SK-N-SH treated with all-trans-retinoic acid at 6 μM for 48 hours (cell line): ENCODE measurements around the gene CCDC170.
"Not testable (repeated sequence)": the region's sequence is repeated elsewhere in the genome, so short reads cannot be mapped to it uniquely, and the experiment has no call there.

Source experiments
- ATAC-seq: fragments of 200-7000 bp; cut with Tn5 transposase; 3 replicates; pipeline ENCODE4 v1.9.1; 2020; ENCODE audit warnings: mild to moderate bottlenecking, moderate library complexity
- ARNTL ChIP-seq: fragments of 450-650 bp; formaldehyde crosslinking; IDR thresholded peaks from 2 replicates; pipeline ENCODE4 v1.5.0; 2020; ENCODE audit warnings: low read depth, mild to moderate bottlenecking, moderate library complexity, borderline replicate concordance
- BACH2 ChIP-seq: fragments of 250-450 bp; sonication (Bioruptor Pico); IDR thresholded peaks from 2 replicates; pipeline ENCODE4 v1.9.0; 2021; ENCODE audit warnings: mild to moderate bottlenecking, borderline replicate concordance
- CSDC2 ChIP-seq: fragments of 250-450 bp; sonication (Bioruptor Pico); IDR thresholded peaks from 2 replicates; pipeline ENCODE4 v1.5.0; 2020; ENCODE audit warnings: mild to moderate bottlenecking, moderate library complexity
- ESRRG ChIP-seq: fragments of 250-450 bp; sonication (Bioruptor Pico); IDR thresholded peaks from 2 replicates; pipeline ENCODE4 v1.6.1; 2021; ENCODE audit warnings: mild to moderate bottlenecking
- GLIS3 ChIP-seq: fragments of 250-450 bp; sonication (Bioruptor Pico); IDR thresholded peaks from 2 replicates; pipeline ENCODE4 v1.5.0; 2020; ENCODE audit warnings: mild to moderate bottlenecking, moderate library complexity
- ISL1 ChIP-seq: fragments of 250-450 bp; sonication (Bioruptor Pico); IDR thresholded peaks from 2 replicates; pipeline ENCODE4 v2.1.2; 2022; ENCODE audit warnings: mild to moderate bottlenecking, moderate library complexity
- OSR1 ChIP-seq: fragments of 250-450 bp; sonication (Bioruptor Pico); IDR thresholded peaks from 2 replicates; pipeline ENCODE4 v1.8.0; 2022; ENCODE audit warnings: moderate library complexity, mild to moderate bottlenecking, inconsistent platforms
- RARB ChIP-seq: fragments of 250-450 bp; sonication (Bioruptor Pico); IDR thresholded peaks from 2 replicates; pipeline ENCODE4 v1.8.0; 2021; ENCODE audit warnings: mild to moderate bottlenecking, moderate library complexity
- SNAI2 ChIP-seq: fragments of 250-450 bp; sonication (Bioruptor Pico); IDR thresholded peaks from 2 replicates; pipeline ENCODE4 v1.5.0; 2020; ENCODE audit warnings: mild to moderate bottlenecking, moderate library complexity
- TCF4 ChIP-seq: fragments of 250-450 bp; sonication (Bioruptor Pico); IDR thresholded peaks from 2 replicates; pipeline ENCODE4 v1.8.0; 2021; ENCODE audit warnings: mild to moderate bottlenecking, moderate library complexity, borderline replicate concordance
- TOX ChIP-seq: fragments of 250-450 bp; sonication (Bioruptor Pico); IDR thresholded peaks from 2 replicates; pipeline ENCODE4 v1.8.0; 2021; ENCODE audit warnings: mild to moderate bottlenecking, moderate library complexity, borderline replicate concordance
- ZC3H10 ChIP-seq: fragments of 250-450 bp; sonication (Bioruptor Pico); IDR thresholded peaks from 2 replicates; pipeline ENCODE4 v1.5.1; 2021; ENCODE audit warnings: mild to moderate bottlenecking, moderate library complexity
- ZFP3 ChIP-seq: fragments of 250-450 bp; sonication (Bioruptor Pico); IDR thresholded peaks from 2 replicates; pipeline ENCODE4 v1.5.0; 2020; ENCODE audit warnings: mild to moderate bottlenecking, moderate library complexity
- ZFP30 ChIP-seq: fragments of 450-650 bp; formaldehyde crosslinking; IDR thresholded peaks from 2 replicates; pipeline ENCODE4 v1.5.0; 2022; ENCODE audit warnings: mild to moderate bottlenecking, moderate library complexity
- ZNF565 ChIP-seq: fragments of 450-650 bp; formaldehyde crosslinking; conservative IDR thresholded peaks from 2 replicates; pipeline ENCODE4 v1.5.0; 2020; ENCODE audit warnings: low read depth, mild to moderate bottlenecking, moderate library complexity
- ZNF70 ChIP-seq: fragments of 450-650 bp; formaldehyde crosslinking; IDR thresholded peaks from 2 replicates; pipeline ENCODE4 v1.5.0; 2020; ENCODE audit warnings: mild to moderate bottlenecking, moderate library complexity
- ZNF8 ChIP-seq: fragments of 450-650 bp; formaldehyde crosslinking; IDR thresholded peaks from 2 replicates; pipeline ENCODE4 v1.5.0; 2020; ENCODE audit warnings: mild to moderate bottlenecking, moderate library complexity
- TF ChIP-seq, protein P1 (sequence below): fragments of 250-450 bp; sonication (Bioruptor Pico); IDR thresholded peaks from 2 replicates; pipeline ENCODE4 v1.5.0; 2020; ENCODE audit warnings: mild to moderate bottlenecking, moderate library complexity
- TF ChIP-seq, protein P2 (sequence below): fragments of 250-450 bp; sonication (Bioruptor Pico); IDR thresholded peaks from 2 replicates; pipeline ENCODE4 v1.8.0; 2021; ENCODE audit warnings: low read depth, mild to moderate bottlenecking, moderate library complexity, borderline replicate concordance
- TF ChIP-seq, protein P3 (sequence below): fragments of 250-450 bp; sonication (Bioruptor Pico); IDR thresholded peaks from 2 replicates; pipeline ENCODE4 v1.5.1; 2020; ENCODE audit warnings: low read depth, mild to moderate bottlenecking, moderate library complexity
- TF ChIP-seq, protein P4 (sequence below): fragments of 250-450 bp; sonication (Bioruptor Pico); IDR thresholded peaks from 2 replicates; pipeline ENCODE4 v1.5.1; 2021; ENCODE audit warnings: mild to moderate bottlenecking, moderate library complexity
- TF ChIP-seq, protein P5 (sequence below): fragments of 250-450 bp; sonication (Bioruptor Pico); IDR thresholded peaks from 2 replicates; pipeline ENCODE4 v1.8.0; 2020; ENCODE audit warnings: mild to moderate bottlenecking, moderate library complexity, borderline replicate concordance

CCDC170 gene

DNA sequence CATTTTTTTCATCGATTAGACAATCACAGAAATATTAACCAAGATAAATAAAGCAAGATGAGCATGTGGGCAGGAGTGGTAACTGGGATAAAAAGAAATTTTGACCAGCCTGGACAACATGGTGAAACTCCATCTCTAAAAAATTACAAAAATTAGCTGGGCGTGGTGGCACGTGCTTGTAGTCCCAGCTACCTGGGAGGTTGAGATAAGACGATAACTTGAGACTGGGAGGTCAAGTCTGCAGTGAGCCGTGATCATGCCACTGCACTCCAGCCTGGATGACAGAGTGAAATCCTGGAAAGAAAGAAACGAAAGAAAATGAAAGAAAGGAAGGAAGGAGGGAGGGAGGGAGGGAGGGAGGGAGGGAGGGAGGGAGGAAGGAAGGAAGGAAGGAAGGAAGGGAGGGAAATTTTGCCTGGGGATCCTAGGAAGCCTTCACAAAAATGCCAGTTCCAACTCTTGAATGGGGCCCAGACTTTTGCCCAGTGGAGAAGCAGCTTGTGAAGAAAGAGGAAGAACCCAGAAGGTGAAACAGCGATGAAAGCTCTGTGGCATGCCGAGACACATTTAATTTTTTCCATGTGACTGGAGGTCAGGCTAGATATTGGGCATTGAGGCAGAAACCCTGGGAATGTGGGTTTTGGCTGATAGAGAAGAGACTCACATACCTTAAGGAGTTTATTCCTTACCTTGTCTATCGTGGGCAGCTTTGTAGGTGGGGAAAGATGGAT is 20.3 kb downstream of the CCDC170 start:
- ATAC-seq: no peak
- TF ChIP-seq TOX (CRISPR knock-in tag) (no peak), ZC3H10 (CRISPR knock-in tag) (no peak), ZFP3 (CRISPR knock-in tag) (no peak)

DNA sequence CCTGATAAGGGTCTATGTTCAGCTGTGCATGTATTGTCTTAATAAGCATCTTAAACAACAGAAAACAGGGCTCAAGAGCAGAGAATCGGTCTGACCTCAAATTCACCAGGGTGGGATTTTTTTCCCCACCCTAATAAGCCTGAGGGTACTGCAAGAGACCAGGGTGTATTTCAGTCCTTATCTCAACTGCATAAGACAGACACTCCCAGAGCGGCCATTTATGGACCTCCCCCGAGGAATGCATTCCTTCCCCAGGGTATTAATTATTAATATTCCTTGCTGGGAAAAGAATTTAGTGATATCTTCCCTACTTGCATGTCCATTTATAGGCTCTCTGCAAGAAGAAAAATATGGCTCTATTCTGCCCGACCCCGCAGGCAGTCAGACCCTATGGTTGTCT is 25.2 kb downstream of the CCDC170 start:
- ATAC-seq: not testable (repeated sequence)

DNA sequence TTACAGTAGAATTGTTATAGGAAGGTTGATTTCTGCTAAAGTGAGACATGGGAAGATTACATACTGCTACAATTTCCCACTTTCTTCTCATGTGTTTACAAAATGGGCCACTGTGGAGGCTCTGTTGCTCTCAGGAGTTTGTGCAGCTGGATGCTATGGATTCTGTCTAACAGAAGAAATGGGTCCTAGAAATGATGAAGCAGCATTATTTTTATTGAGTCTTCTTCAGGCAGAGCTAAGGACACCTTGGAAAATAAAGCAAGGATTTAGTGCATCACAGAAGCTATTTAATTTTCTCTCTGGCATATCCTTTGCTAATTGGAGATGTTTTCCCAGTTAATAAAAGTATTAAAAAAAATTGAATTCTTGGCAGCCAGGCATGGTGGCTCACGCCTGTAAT is 29.2 kb downstream of the CCDC170 start:
- no peak for TF ChIP-seq CSDC2
- no peak for TF ChIP-seq RARB (CRISPR knock-in tag)
- TF ChIP-seq ZNF8 (CRISPR knock-in tag): no peak
- TF ChIP-seq SNAI2 (CRISPR knock-in tag): no peak
- no peak for TF ChIP-seq ZC3H10 (CRISPR knock-in tag)
- TF ChIP-seq, protein P1, sequence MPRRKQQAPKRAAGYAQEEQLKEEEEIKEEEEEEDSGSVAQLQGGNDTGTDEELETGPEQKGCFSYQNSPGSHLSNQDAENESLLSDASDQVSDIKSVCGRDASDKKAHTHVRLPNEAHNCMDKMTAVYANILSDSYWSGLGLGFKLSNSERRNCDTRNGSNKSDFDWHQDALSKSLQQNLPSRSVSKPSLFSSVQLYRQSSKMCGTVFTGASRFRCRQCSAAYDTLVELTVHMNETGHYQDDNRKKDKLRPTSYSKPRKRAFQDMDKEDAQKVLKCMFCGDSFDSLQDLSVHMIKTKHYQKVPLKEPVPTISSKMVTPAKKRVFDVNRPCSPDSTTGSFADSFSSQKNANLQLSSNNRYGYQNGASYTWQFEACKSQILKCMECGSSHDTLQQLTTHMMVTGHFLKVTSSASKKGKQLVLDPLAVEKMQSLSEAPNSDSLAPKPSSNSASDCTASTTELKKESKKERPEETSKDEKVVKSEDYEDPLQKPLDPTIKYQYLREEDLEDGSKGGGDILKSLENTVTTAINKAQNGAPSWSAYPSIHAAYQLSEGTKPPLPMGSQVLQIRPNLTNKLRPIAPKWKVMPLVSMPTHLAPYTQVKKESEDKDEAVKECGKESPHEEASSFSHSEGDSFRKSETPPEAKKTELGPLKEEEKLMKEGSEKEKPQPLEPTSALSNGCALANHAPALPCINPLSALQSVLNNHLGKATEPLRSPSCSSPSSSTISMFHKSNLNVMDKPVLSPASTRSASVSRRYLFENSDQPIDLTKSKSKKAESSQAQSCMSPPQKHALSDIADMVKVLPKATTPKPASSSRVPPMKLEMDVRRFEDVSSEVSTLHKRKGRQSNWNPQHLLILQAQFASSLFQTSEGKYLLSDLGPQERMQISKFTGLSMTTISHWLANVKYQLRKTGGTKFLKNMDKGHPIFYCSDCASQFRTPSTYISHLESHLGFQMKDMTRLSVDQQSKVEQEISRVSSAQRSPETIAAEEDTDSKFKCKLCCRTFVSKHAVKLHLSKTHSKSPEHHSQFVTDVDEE: no peak
- TF ChIP-seq TCF4: no peak
- TF ChIP-seq OSR1 (CRISPR knock-in tag): no peak
- TF ChIP-seq, protein P2, sequence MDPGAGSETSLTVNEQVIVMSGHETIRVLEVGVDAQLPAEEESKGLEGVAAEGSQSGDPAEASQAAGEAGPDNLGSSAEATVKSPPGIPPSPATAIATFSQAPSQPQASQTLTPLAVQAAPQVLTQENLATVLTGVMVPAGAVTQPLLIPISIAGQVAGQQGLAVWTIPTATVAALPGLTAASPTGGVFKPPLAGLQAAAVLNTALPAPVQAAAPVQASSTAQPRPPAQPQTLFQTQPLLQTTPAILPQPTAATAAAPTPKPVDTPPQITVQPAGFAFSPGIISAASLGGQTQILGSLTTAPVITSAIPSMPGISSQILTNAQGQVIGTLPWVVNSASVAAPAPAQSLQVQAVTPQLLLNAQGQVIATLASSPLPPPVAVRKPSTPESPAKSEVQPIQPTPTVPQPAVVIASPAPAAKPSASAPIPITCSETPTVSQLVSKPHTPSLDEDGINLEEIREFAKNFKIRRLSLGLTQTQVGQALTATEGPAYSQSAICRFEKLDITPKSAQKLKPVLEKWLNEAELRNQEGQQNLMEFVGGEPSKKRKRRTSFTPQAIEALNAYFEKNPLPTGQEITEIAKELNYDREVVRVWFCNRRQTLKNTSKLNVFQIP (CRISPR knock-in tag): no peak
- TF ChIP-seq ESRRG (CRISPR knock-in tag): no peak
- no peak for TF ChIP-seq ISL1
- no peak for TF ChIP-seq ARNTL (CRISPR knock-in tag)
- TF ChIP-seq ZFP3 (CRISPR knock-in tag): no peak
- TF ChIP-seq ZNF70 (CRISPR knock-in tag): no peak
- TF ChIP-seq BACH2 (CRISPR knock-in tag): no peak
- TF ChIP-seq TOX (CRISPR knock-in tag): no peak
- no peak for ATAC-seq

DNA sequence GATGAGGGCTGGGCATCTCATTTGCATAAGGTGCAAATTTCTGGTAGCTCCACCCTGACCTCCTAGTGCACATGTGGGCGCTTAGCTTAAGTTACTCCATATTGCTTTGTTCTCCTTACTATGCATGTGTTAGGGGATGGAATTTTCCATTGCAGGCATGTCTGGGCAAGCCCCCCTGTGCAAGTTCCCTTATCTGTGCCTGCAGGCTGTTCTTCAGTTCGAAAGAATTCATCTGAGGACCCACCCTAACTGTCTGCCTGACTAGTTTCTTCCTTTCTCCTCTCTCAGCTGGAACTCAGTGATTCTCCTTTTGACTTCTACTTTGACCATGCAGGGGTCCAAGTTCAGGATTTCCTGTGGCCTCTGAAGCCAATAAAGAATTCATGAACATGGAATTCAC is 30.2 kb downstream of the CCDC170 start:
- no peak for ATAC-seq
- TF ChIP-seq, protein P3, sequence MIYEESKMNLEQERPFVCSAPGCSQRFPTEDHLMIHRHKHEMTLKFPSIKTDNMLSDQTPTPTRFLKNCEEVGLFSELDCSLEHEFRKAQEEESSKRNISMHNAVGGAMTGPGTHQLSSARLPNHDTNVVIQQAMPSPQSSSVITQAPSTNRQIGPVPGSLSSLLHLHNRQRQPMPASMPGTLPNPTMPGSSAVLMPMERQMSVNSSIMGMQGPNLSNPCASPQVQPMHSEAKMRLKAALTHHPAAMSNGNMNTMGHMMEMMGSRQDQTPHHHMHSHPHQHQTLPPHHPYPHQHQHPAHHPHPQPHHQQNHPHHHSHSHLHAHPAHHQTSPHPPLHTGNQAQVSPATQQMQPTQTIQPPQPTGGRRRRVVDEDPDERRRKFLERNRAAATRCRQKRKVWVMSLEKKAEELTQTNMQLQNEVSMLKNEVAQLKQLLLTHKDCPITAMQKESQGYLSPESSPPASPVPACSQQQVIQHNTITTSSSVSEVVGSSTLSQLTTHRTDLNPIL: no peak
- TF ChIP-seq TOX (CRISPR knock-in tag): no peak
- TF ChIP-seq, protein P1: no peak
- TF ChIP-seq GLIS3 (CRISPR knock-in tag): no peak
- no peak for TF ChIP-seq ZNF565
- TF ChIP-seq ZFP30: no peak
- no peak for TF ChIP-seq ZC3H10 (CRISPR knock-in tag)
- TF ChIP-seq CSDC2: no peak
- TF ChIP-seq SNAI2 (CRISPR knock-in tag): no peak
- TF ChIP-seq ISL1: no peak
- TF ChIP-seq, protein P4, sequence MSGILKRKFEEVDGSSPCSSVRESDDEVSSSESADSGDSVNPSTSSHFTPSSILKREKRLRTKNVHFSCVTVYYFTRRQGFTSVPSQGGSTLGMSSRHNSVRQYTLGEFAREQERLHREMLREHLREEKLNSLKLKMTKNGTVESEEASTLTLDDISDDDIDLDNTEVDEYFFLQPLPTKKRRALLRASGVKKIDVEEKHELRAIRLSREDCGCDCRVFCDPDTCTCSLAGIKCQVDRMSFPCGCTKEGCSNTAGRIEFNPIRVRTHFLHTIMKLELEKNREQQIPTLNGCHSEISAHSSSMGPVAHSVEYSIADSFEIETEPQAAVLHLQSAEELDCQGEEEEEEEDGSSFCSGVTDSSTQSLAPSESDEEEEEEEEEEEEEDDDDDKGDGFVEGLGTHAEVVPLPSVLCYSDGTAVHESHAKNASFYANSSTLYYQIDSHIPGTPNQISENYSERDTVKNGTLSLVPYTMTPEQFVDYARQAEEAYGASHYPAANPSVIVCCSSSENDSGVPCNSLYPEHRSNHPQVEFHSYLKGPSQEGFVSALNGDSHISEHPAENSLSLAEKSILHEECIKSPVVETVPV: no peak
- TF ChIP-seq, protein P5, sequence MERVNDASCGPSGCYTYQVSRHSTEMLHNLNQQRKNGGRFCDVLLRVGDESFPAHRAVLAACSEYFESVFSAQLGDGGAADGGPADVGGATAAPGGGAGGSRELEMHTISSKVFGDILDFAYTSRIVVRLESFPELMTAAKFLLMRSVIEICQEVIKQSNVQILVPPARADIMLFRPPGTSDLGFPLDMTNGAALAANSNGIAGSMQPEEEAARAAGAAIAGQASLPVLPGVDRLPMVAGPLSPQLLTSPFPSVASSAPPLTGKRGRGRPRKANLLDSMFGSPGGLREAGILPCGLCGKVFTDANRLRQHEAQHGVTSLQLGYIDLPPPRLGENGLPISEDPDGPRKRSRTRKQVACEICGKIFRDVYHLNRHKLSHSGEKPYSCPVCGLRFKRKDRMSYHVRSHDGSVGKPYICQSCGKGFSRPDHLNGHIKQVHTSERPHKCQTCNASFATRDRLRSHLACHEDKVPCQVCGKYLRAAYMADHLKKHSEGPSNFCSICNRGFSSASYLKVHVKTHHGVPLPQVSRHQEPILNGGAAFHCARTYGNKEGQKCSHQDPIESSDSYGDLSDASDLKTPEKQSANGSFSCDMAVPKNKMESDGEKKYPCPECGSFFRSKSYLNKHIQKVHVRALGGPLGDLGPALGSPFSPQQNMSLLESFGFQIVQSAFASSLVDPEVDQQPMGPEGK (CRISPR knock-in tag): no peak
- TF ChIP-seq ARNTL (CRISPR knock-in tag): no peak
- TF ChIP-seq ESRRG (CRISPR knock-in tag): no peak
